ENCODE results near the gene SIGMAR1. TPM values are rescaled to one million over a fixed set of nuclear protein-coding genes. Genes with fewer than 3 reads are reported as not detected.

Gene SIGMAR1
- total RNA-seq, 6 donors from 2014 or later, result 26.7 to 52.9 (median 43.0) TPM

DNA sequence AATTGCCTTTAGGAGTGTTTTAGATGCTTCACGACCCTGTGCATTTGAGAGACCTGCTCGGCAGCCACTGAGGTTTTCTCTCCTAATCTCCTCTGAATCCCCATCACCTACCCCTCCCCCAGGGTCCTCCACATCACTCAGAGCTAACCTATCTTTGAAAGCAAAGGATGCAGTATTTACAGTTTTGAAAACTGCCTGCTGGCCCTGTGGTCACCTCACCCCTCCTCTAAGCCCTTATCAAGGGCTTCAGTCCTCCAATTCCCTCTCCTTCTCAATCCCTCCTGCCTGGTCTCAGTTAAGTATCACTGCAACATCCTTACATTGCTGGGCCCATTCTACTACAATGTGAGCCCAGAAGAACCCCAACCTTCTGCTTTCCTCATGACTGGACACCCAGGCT is 30.3 kb downstream of the SIGMAR1 start:
- 39 to 42% methylated on average over 2 of the region's 2 CpGs for WGBS, 2 donors
- no peaks in the 10 kb centered on the region for H3K27me3 ChIP-seq
- TF ChIP-seq, protein P1, sequence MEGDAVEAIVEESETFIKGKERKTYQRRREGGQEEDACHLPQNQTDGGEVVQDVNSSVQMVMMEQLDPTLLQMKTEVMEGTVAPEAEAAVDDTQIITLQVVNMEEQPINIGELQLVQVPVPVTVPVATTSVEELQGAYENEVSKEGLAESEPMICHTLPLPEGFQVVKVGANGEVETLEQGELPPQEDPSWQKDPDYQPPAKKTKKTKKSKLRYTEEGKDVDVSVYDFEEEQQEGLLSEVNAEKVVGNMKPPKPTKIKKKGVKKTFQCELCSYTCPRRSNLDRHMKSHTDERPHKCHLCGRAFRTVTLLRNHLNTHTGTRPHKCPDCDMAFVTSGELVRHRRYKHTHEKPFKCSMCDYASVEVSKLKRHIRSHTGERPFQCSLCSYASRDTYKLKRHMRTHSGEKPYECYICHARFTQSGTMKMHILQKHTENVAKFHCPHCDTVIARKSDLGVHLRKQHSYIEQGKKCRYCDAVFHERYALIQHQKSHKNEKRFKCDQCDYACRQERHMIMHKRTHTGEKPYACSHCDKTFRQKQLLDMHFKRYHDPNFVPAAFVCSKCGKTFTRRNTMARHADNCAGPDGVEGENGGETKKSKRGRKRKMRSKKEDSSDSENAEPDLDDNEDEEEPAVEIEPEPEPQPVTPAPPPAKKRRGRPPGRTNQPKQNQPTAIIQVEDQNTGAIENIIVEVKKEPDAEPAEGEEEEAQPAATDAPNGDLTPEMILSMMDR (IDR thresholded peaks at IDR 0.05), result no peak
- no peak for TF ChIP-seq POLR2AphosphoS5 (IDR thresholded peaks at IDR 0.05)
- no peak for TF ChIP-seq POLR2A (IDR thresholded peaks at IDR 0.05)
- no peak for ATAC-seq (ENCODE audit: low FRiP score in 2 of 2)
- no peaks in the 10 kb centered on the region for H3K9me3 ChIP-seq
- H3K4me3 ChIP-seq, result no peak overlapping the region
- H3K27ac ChIP-seq, result no peak overlapping the region
- no peak for DNase-seq
- peaks cover 6 to 18% (median 11%) of the 10 kb centered on the region in 4 donors for H3K4me1 ChIP-seq
- no peaks in the 10 kb centered on the region for H3K36me3 ChIP-seq

DNA sequence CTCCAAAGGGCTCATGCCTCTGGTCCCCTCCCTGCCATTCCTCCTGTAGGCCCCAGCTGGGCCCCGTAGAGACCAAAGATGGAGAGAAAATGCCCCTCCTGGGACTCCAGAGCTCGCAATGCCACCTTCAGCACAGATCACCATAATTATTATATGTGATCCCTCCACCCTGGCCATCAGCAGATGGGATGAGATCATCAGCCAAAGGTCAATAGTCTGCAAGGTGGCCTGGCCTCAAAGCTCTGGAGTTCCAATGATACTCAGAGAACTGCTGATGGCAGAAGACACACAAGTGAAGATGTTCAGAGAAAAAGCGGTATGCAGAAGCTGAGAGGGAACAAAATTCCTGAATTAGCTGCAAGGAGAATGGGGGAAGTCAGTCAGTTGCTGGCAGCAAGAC is 30.7 kb downstream of the SIGMAR1 start:
- H3K36me3 ChIP-seq, result no peaks in the 10 kb centered on the region
- no peak overlapping the region for H3K4me3 ChIP-seq
- no peak for ATAC-seq (ENCODE audit: low FRiP score in 2 of 2)
- DNase-seq, result no peak
- no peak overlapping the region for H3K27ac ChIP-seq
- TF ChIP-seq, protein P1 (IDR thresholded peaks at IDR 0.05), result no peak
- no peak for TF ChIP-seq POLR2AphosphoS5 (IDR thresholded peaks at IDR 0.05)
- no peak for TF ChIP-seq POLR2A (IDR thresholded peaks at IDR 0.05)
- TF ChIP-seq EP300 (IDR thresholded peaks at IDR 0.05), result no peak
- H3K9me3 ChIP-seq, result no peaks in the 10 kb centered on the region
- WGBS, 2 donors, result 93 to 96% methylated on average over 3 of the region's 3 CpGs
- peaks cover 3 to 15% (median 9%) of the 10 kb centered on the region in 4 donors for H3K4me1 ChIP-seq
- no peaks in the 10 kb centered on the region for H3K27me3 ChIP-seq

DNA sequence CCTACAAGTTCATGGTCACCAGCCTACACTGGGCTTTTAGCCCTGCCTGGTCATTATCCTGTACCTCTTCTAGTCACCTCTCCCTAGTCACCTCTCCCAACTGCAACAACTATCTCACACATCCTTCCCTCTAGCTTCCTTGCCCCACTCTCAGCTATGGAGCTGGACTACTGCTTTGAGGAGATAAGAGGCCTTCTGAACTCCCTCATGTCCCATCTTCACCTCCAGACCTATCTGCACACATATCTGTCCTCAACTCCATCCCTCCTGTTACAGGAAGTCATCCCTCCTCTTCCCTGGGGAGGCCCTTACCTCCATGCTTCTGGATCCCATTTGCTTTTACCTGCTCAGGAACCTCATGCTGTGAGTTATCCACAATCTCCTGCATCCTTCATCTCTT is 31.4 kb downstream of the SIGMAR1 start:
- TF ChIP-seq, protein P1 (IDR thresholded peaks at IDR 0.05), result no peak
- TF ChIP-seq POLR2AphosphoS5 (IDR thresholded peaks at IDR 0.05) (no peak), EP300 (IDR thresholded peaks at IDR 0.05) (no peak), POLR2A (IDR thresholded peaks at IDR 0.05) (no peak)
- DNase-seq (no peak), ATAC-seq (ENCODE audit: low FRiP score in 2 of 2) (no peak)
- peaks cover 2 to 10% (median 6%) of the 10 kb centered on the region in 4 donors for H3K4me1 ChIP-seq
- no peak overlapping the region for H3K27ac ChIP-seq
- H3K4me3 ChIP-seq, result no peak overlapping the region
- no peaks in the 10 kb centered on the region for H3K36me3 ChIP-seq
- no peaks in the 10 kb centered on the region for H3K27me3 ChIP-seq
- no peaks in the 10 kb centered on the region for H3K9me3 ChIP-seq

- Histone ChIP-seq H3K27me3 (no peaks in the 10 kb centered on the region), H3K4me3 (no peak overlapping the region), H3K4me1 (no peaks in the 10 kb centered on the region), H3K36me3 (no peaks in the 10 kb centered on the region), H3K9me3 (no peaks in the 10 kb centered on the region), H3K27ac (no peak overlapping the region)
- WGBS, 2 donors, result 52 to 63% methylated on average over 4 of the region's 4 CpGs
- TF ChIP-seq EP300 (IDR thresholded peaks at IDR 0.05), result no peak
- TF ChIP-seq, protein P1 (IDR thresholded peaks at IDR 0.05), result peak; percentile 81 to 87 (median 82)
- ATAC-seq (ENCODE audit: low FRiP score in 2 of 2) (peak; percentile 86 to 90), DNase-seq (peak in 1 of 2 donors; percentile 76)
Observed at GRCh38 chr9:34603610-34604231, 33.9 kb downstream of the SIGMAR1 start.

- H3K27me3 ChIP-seq, result no peaks in the 10 kb centered on the region
- no peak for ATAC-seq (ENCODE audit: low FRiP score in 2 of 2)
- no peak for DNase-seq
- H3K9me3 ChIP-seq, result no peaks in the 10 kb centered on the region
- WGBS, 2 donors, result 63 to 77% methylated on average over 6 of the region's 6 CpGs
- no peaks in the 10 kb centered on the region for H3K36me3 ChIP-seq
- H3K4me3 ChIP-seq, result no peak overlapping the region
- no peaks in the 10 kb centered on the region for H3K4me1 ChIP-seq
- no peak overlapping the region for H3K27ac ChIP-seq
- TF ChIP-seq EP300 (IDR thresholded peaks at IDR 0.05), result no peak
- TF ChIP-seq, protein P1 (IDR thresholded peaks at IDR 0.05), result no peak
- no peak for TF ChIP-seq POLR2A (IDR thresholded peaks at IDR 0.05)
- TF ChIP-seq POLR2AphosphoS5 (IDR thresholded peaks at IDR 0.05), result no peak
Observed at GRCh38 chr9:34601937-34602573, 35.5 kb downstream of the SIGMAR1 start.

Data from upper lobe of left lung (tissue), 6 donors.